Left lobe of liver (tissue), 2 donors: ENCODE data around the gene ZNF222. TPM values are rescaled to one million over a fixed set of nuclear protein-coding genes. Genes with fewer than 3 reads are reported as not detected.
A peak's percentile ranks its signal among the peaks of the same experiment; 100 is the strongest.

ENCODE experiments used
- ATAC-seq: fragments of 200-7000 bp; cut with Tn5 transposase; one replicate; pipeline ENCODE4 v1.9.1; 2020; ENCODE audit warnings: mild to moderate bottlenecking, moderate library complexity
- DNase-seq: peaks from one replicate; pipeline ENCODE4 v3.0.0-alpha.2; 2020; ENCODE audit warnings: low spot score
- total RNA-seq: library from RNA; stranded (reverse); gene quantifications from one replicate; pipeline ENCODE4 v1.2.1, GENCODE V29; 2021
- donor health status: DM: no; HTN: no; CAD: no; lungs with moderate emphysema.
- donor health status: DM: no; HTN: yes; CAD: no.

ZNF222 gene
- 0.96 TPM for total RNA-seq

- DNase-seq (peak; percentile 88), ATAC-seq (peak; percentile 100)
Measured at GRCh38 chr19:44025217-44025936, at the start of gene ZNF222. Gene ZNF222 (plus strand): TSS chr19:44025379. CDS start chr19:44025437, 58 bp downstream.

GRCh38 chr19:43976732-43977131 is 48.4 kb upstream of the ZNF222 start:
- DNase-seq, result no peak
- ATAC-seq, result no peak

GRCh38 chr19:43983544-43983911 is 41.7 kb upstream of the ZNF222 start:
- no peak for ATAC-seq

GRCh38 chr19:43983912-43984686 is 41.1 kb upstream of the ZNF222 start, which contains the start of gene ZNF155:
Gene ZNF155 (plus strand): TSS chr19:43984188. CDS start chr19:43988544, 4,356 bp downstream.
- peak; percentile 95 for DNase-seq
- ATAC-seq, result peak; percentile 99

More at GRCh38 chr19:43983544-43983911, 41.7 kb upstream of the ZNF222 start:
- no peak for DNase-seq

GRCh38 chr19:43984687-43985000 is 40.5 kb upstream of the ZNF222 start:
- no peak for DNase-seq
- peak; percentile 34 for ATAC-seq

GRCh38 chr19:43997631-43998290 is 27.4 kb upstream of the ZNF222 start:
- ATAC-seq, result no peak

GRCh38 chr19:44002212-44002565 is 23.0 kb upstream of the ZNF222 start:
- DNase-seq (no peak), ATAC-seq (no peak)

More at GRCh38 chr19:43997631-43998290, 27.4 kb upstream of the ZNF222 start:
- no peak for DNase-seq

- DNase-seq (peak; percentile 94), ATAC-seq (peak; percentile 100)
Measured at GRCh38 chr19:44002566-44003460, 22.4 kb upstream of the ZNF222 start, which contains the start of gene ZNF230. Gene ZNF230 (plus strand): TSS chr19:44002957. CDS start chr19:44007079, 4,122 bp downstream.

- peak; percentile 5 for ATAC-seq
Measured at GRCh38 chr19:44003461-44004009, 21.6 kb upstream of the ZNF222 start.

GRCh38 chr19:44005973-44006372 is 19.2 kb upstream of the ZNF222 start:
- ATAC-seq (no peak), DNase-seq (no peak)

More at GRCh38 chr19:44003461-44004009, 21.6 kb upstream of the ZNF222 start:
- no peak for DNase-seq

- DNase-seq (no peak), ATAC-seq (no peak)
Measured at GRCh38 chr19:44007473-44007872, 17.7 kb upstream of the ZNF222 start.

GRCh38 chr19:44010468-44010867 is 14.7 kb upstream of the ZNF222 start:
- ATAC-seq, result no peak
- DNase-seq, result no peak

- ATAC-seq (no peak), DNase-seq (no peak)
Measured at GRCh38 chr19:44019498-44019897, 5.7 kb upstream of the ZNF222 start.

- DNase-seq, result no peak
- ATAC-seq, result no peak
Measured at GRCh38 chr19:44021221-44021620, 4.0 kb upstream of the ZNF222 start.

- ATAC-seq (no peak), DNase-seq (no peak)
Measured at GRCh38 chr19:44024900-44025216, 321 bp upstream of the ZNF222 start.

- ATAC-seq (no peak), DNase-seq (no peak)
Measured at GRCh38 chr19:44026622-44027021, 1.4 kb downstream of the ZNF222 start.

- DNase-seq, result no peak
- ATAC-seq, result no peak
Measured at GRCh38 chr19:44032001-44032610, 6.9 kb downstream of the ZNF222 start.

GRCh38 chr19:44042147-44042546 is 17.0 kb downstream of the ZNF222 start:
- DNase-seq (no peak), ATAC-seq (no peak)

- DNase-seq (no peak), ATAC-seq (no peak)
Measured at GRCh38 chr19:44050740-44051649, 25.8 kb downstream of the ZNF222 start.
